H9 (cell line): Measurements from ENCODE around the gene HHLA2. TPM values are rescaled to one million over a fixed set of nuclear protein-coding genes. Genes with fewer than 3 reads are reported as not detected.

Experiments
- DNase-seq: peaks from one replicate; pipeline ENCODE4 v3.0.0-alpha.2; 2017
- H2AFZ ChIP-seq: one replicate; pipeline ENCODE4 v1.6.1; 2013; ENCODE audit warnings: mild to moderate bottlenecking, low read length, control low read depth, moderate library complexity
- H2AK5ac ChIP-seq: 2 replicates; pipeline ENCODE4 v1.6.1; 2013; ENCODE audit warnings: low read length, control low read depth, mixed read lengths; ENCODE audit not compliant: insufficient read length
- H2BK120ac ChIP-seq: one replicate; pipeline ENCODE4 v1.6.1; 2013; ENCODE audit warnings: low read depth, mild to moderate bottlenecking, low read length, control low read depth, inconsistent platforms; ENCODE audit not compliant: poor library complexity, severe bottlenecking
- H2BK12ac ChIP-seq: 2 replicates; pipeline ENCODE4 v1.6.1; 2013; ENCODE audit warnings: low read length, control low read depth, mixed read lengths, low read depth; ENCODE audit not compliant: insufficient read length
- H2BK15ac ChIP-seq: 2 replicates; pipeline ENCODE4 v1.6.1; 2013; ENCODE audit warnings: low read depth, low read length, control low read depth
- H2BK20ac ChIP-seq: one replicate; pipeline ENCODE4 v1.6.1; 2013; ENCODE audit warnings: low read depth, mild to moderate bottlenecking, low read length, control low read depth, inconsistent platforms; ENCODE audit not compliant: poor library complexity, severe bottlenecking
- H2BK5ac ChIP-seq: 2 replicates; pipeline ENCODE4 v1.6.1; 2013; ENCODE audit warnings: low read length, control low read depth, mixed read lengths; ENCODE audit not compliant: insufficient read length
- H3K14ac ChIP-seq: 2 replicates; pipeline ENCODE4 v1.6.1; 2013; ENCODE audit warnings: low read length, control low read depth; ENCODE audit not compliant: insufficient read depth
- H3K18ac ChIP-seq: 2 replicates; pipeline ENCODE4 v1.6.1; 2013; ENCODE audit warnings: low read depth, mild to moderate bottlenecking, mixed read lengths, low read length, control low read depth; ENCODE audit not compliant: insufficient read length
- H3K23ac ChIP-seq: 2 replicates; pipeline ENCODE4 v1.6.1; 2013; ENCODE audit warnings: low read length, control low read depth, mixed read lengths, low read depth; ENCODE audit not compliant: insufficient read length
- H3K23me2 ChIP-seq: 2 replicates; pipeline ENCODE4 v1.6.1; 2013; ENCODE audit warnings: low read depth, mild to moderate bottlenecking, mixed read lengths, low read length, control low read depth; ENCODE audit not compliant: insufficient read length, poor library complexity, severe bottlenecking
- H3K27ac ChIP-seq: 2 replicates; pipeline ENCODE4 v1.5.1; 2013; ENCODE audit warnings: low read length, control low read depth, mixed read lengths, low read depth; ENCODE audit not compliant: insufficient read length
- H3K27me3 ChIP-seq: 2 replicates; pipeline ENCODE4 v1.6.1; 2013; ENCODE audit warnings: low read length, control low read depth, inconsistent platforms; ENCODE audit not compliant: insufficient read depth
- H3K4ac ChIP-seq: 2 replicates; pipeline ENCODE4 v1.6.1; 2013; ENCODE audit warnings: low read depth, mild to moderate bottlenecking, control low read depth, inconsistent platforms, low read length, moderate library complexity
- H3K4me1 ChIP-seq: 2 replicates; pipeline ENCODE4 v1.6.1; 2013; ENCODE audit warnings: low read length, control low read depth, inconsistent platforms; ENCODE audit not compliant: insufficient read depth
- H3K4me2 ChIP-seq: 2 replicates; pipeline ENCODE4 v1.6.1; 2013; ENCODE audit warnings: low read length, control low read depth, mixed read lengths; ENCODE audit not compliant: insufficient read length, insufficient read depth
- H3K56ac ChIP-seq: 2 replicates; pipeline ENCODE4 v1.6.1; 2013; ENCODE audit warnings: low read depth, mild to moderate bottlenecking, mixed read lengths, low read length, control low read depth; ENCODE audit not compliant: insufficient read length
- H3K79me1 ChIP-seq: 2 replicates; pipeline ENCODE4 v1.6.1; 2013; ENCODE audit warnings: low read depth, mild to moderate bottlenecking, moderate library complexity, low read length, control low read depth, inconsistent platforms; ENCODE audit not compliant: insufficient read depth, poor library complexity, severe bottlenecking
- H3K79me2 ChIP-seq: 2 replicates; pipeline ENCODE4 v1.6.1; 2013; ENCODE audit warnings: low read length, control low read depth, inconsistent platforms; ENCODE audit not compliant: insufficient read depth
- H3K9ac ChIP-seq: 2 replicates; pipeline ENCODE4 v1.6.1; 2013; ENCODE audit warnings: low read length, control low read depth, mixed read lengths; ENCODE audit not compliant: insufficient read length; ENCODE audit errors: extremely low read depth
- H3K9me3 ChIP-seq: one replicate; pipeline ENCODE4 v1.6.1; 2013; ENCODE audit warnings: low read depth, low read length, inconsistent platforms; ENCODE audit not compliant: control insufficient read depth
- H3T11ph ChIP-seq: one replicate; pipeline ENCODE4 v1.6.1; 2013; ENCODE audit warnings: mild to moderate bottlenecking, low read length, control low read depth, inconsistent platforms
- H4K20me1 ChIP-seq: one replicate; pipeline ENCODE4 v1.6.1; 2013; ENCODE audit not compliant: control insufficient read depth, insufficient read length, insufficient read depth
- H4K5ac ChIP-seq: 2 replicates; pipeline ENCODE4 v1.6.1; 2013; ENCODE audit warnings: low read depth, mild to moderate bottlenecking, mixed read lengths, low read length, control low read depth; ENCODE audit not compliant: insufficient read length
- H4K8ac ChIP-seq: replicated peaks from 2 replicates; pipeline ENCODE4 v1.6.1; 2013; ENCODE audit warnings: low read length, control low read depth, mixed read lengths, low read depth; ENCODE audit not compliant: insufficient read length
- H4K91ac ChIP-seq: 2 replicates; pipeline ENCODE4 v1.6.1; 2013; ENCODE audit warnings: low read depth, mild to moderate bottlenecking, moderate library complexity, mixed read lengths, low read length, control low read depth; ENCODE audit not compliant: insufficient read length
- H3K27ac Mint-ChIP-seq, 3 experiments: 2 replicates in 2 of 3; 3 replicates in 1 of 3; pipeline ENCODE4 v1.8.0; 2020 to 2021; ENCODE audit warnings: mixed read lengths in 3 of 3, mild to moderate bottlenecking in 1 of 3, moderate library complexity in 1 of 3
- H3K27me3 Mint-ChIP-seq: 2 replicates; pipeline ENCODE4 v1.8.0; 2021; ENCODE audit warnings: low read depth, mild to moderate bottlenecking, moderate library complexity, mixed read lengths
- H3K36me3 Mint-ChIP-seq, 3 experiments: 2 replicates in 2 of 3; 3 replicates in 1 of 3; pipeline ENCODE4 v1.8.0; 2020 to 2021; ENCODE audit warnings: low read depth in 3 of 3, mixed read lengths in 3 of 3; ENCODE audit not compliant: insufficient read depth in 1 of 3
- H3K4me1 Mint-ChIP-seq, 2 experiments: 2 replicates each; pipeline ENCODE4 v1.8.0; 2020; ENCODE audit warnings: mixed read lengths in 2 of 2
- H3K4me3 Mint-ChIP-seq, 2 experiments: 2 replicates in 1 of 2; 3 replicates in 1 of 2; pipeline ENCODE4 v1.8.0; 2020 to 2021; ENCODE audit warnings: mild to moderate bottlenecking in 2 of 2, mixed read lengths in 2 of 2, moderate library complexity in 1 of 2
- H3K9me3 Mint-ChIP-seq, 2 experiments: 2 replicates in 1 of 2; 3 replicates in 1 of 2; pipeline ENCODE4 v1.8.0; 2020; ENCODE audit warnings: mild to moderate bottlenecking in 2 of 2, mixed read lengths in 2 of 2, moderate library complexity in 1 of 2
- CTCF ChIP-seq: fragments of 200-600 bp; sonication (generic); conservative IDR thresholded peaks from 3 replicates; pipeline ENCODE4 v1.8.0; 2021; ENCODE audit warnings: antibody characterized with exemption, mild to moderate bottlenecking
- WGBS: extraction: QIAGEN DNeasy Blood & Tissue Kit; methylation state at CpG from one replicate; pipeline ENCODE4 v1.1.7; 2013; ENCODE audit warnings: missing lambda C conversion rate, low lambda C conversion rate, mixed read lengths; ENCODE audit not compliant: insufficient read length; ENCODE audit errors: extremely low coverage; 5-methylcytosine and 5-hydroxymethylcytosine counted together
- total RNA-seq: library from RNA; stranded (reverse); gene quantifications from 2 replicates; pipeline ENCODE4 v1.2.1, GENCODE V29; 2021

The HHLA2 gene
- total RNA-seq, 1 experiment from 2014 or later = not detected

- Histone ChIP-seq H3K56ac (no peak overlapping the region), H3K23me2 (no peaks in the 10 kb centered on the region), H2BK20ac (no peak overlapping the region), H3K18ac (no peak overlapping the region), H3K27ac (no peak overlapping the region), H3K14ac (no peak overlapping the region), H3K23ac (no peak overlapping the region), H3T11ph (no peak overlapping the region), H3K79me1 (no peaks in the 10 kb centered on the region), H3K4me2 (no peak overlapping the region), H4K20me1 (no peaks in the 10 kb centered on the region), H2BK5ac (no peak overlapping the region), H3K79me2 (no peaks in the 10 kb centered on the region), H2BK12ac (no peak overlapping the region), H3K27me3 (no peaks in the 10 kb centered on the region), H4K8ac (no peak overlapping the region), H2BK15ac (no peak overlapping the region), H3K4ac (no peak overlapping the region), H2BK120ac (no peak overlapping the region), H3K9me3 (no peaks in the 10 kb centered on the region), H2AK5ac (no peak overlapping the region), H3K4me1 (no peaks in the 10 kb centered on the region; the same call in 1 of the 2 replicates), H2AFZ (no peak overlapping the region), H3K9ac (no peak overlapping the region), H4K91ac (no peak overlapping the region), H4K5ac (no peak overlapping the region)
- Mint-ChIP-seq H3K4me1 (peaks cover 17 to 18% of the 10 kb centered on the region in 2 experiments), H3K27ac (no peak overlapping the region), H3K36me3 (no peaks in the 10 kb centered on the region), H3K4me3 (no peak overlapping the region), H3K27me3 (no peaks in the 10 kb centered on the region), H3K9me3 (no peaks in the 10 kb centered on the region)
- DNase-seq = no peak
- TF ChIP-seq CTCF = no peak
- WGBS = no CpG with 5 or more reads among the region's 1 CpG
Measured at GRCh38 chr3:108324177-108324576, 27.8 kb downstream of the HHLA2 start.
